ENCODE data around the gene IRAK3. TPM values are rescaled to one million over a fixed set of nuclear protein-coding genes. Genes with fewer than 3 reads are reported as not detected.
A peak's percentile ranks its signal among the peaks of the same experiment; 100 is the strongest.
"Not testable (repeated sequence)": the region's sequence is repeated elsewhere in the genome, so short reads cannot be mapped to it uniquely, and the experiment has no call there.

Gene IRAK3
- total RNA-seq, 1 experiment from 2014 or later = 0.44 TPM

DNA sequence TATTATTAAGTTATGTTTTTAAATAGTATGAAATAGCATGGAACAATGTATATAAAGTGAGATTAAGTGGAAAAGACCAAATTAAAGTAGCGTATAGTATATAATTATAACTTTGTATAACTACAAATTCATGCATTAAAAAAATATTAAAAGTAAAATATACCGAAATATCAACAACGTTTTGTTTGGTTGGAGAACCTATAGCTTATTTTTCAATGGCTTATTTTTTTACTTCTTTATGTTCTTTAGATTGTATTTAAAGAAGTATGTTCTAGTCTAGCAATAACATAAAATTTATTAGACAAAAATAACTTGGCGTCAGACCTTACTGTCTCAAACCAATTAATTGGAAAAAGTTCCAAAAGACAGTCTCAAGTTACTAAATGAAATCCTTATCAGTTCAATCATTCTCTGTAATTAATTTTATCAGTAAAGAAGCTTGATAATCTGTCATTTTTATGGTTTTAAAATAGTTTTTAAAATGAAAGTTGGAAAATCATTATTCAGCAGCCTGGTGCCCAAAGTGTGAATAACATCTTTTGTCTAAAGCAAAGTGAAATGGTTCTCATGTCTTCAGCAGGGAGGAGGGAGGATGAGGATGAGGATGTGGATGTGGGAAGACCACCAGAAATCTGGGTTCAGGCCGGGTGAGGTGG, 46.7 kb downstream of the IRAK3 start:
- Mint-ChIP-seq H3K27me3 (ENCODE audit: low read depth) (peaks cover 8% of the 10 kb centered on the region), H3K9me3 (no peaks in the 10 kb centered on the region), H3K4me3 (peak overlapping the region; percentile 51 to 72), H3K36me3 (ENCODE audit: insufficient read depth in 1 of 3, low read depth in 3 of 3) (no peaks in the 10 kb centered on the region; a peak in 1 of 7 replicates), H3K4me1 (peaks cover 26 to 27% of the 10 kb centered on the region in 2 experiments), H3K27ac (no peak overlapping the region)
- no CpG with 5 or more reads among the region's 5 CpGs for WGBS (ENCODE audit: extremely low coverage, insufficient read length, low lambda C conversion rate)
- TF ChIP-seq, protein P1, sequence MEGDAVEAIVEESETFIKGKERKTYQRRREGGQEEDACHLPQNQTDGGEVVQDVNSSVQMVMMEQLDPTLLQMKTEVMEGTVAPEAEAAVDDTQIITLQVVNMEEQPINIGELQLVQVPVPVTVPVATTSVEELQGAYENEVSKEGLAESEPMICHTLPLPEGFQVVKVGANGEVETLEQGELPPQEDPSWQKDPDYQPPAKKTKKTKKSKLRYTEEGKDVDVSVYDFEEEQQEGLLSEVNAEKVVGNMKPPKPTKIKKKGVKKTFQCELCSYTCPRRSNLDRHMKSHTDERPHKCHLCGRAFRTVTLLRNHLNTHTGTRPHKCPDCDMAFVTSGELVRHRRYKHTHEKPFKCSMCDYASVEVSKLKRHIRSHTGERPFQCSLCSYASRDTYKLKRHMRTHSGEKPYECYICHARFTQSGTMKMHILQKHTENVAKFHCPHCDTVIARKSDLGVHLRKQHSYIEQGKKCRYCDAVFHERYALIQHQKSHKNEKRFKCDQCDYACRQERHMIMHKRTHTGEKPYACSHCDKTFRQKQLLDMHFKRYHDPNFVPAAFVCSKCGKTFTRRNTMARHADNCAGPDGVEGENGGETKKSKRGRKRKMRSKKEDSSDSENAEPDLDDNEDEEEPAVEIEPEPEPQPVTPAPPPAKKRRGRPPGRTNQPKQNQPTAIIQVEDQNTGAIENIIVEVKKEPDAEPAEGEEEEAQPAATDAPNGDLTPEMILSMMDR (conservative IDR thresholded peaks at IDR 0.05) = peak; percentile 30; the same call in 1 of the 3 replicates
- no peaks in the 10 kb centered on the region for H3K27me3 ChIP-seq (ENCODE audit: insufficient read depth, low read length)
- no peaks in the 10 kb centered on the region for H3K23me2 ChIP-seq (ENCODE audit: insufficient read length, low read depth, low read length, poor library complexity, severe bottlenecking)
- H4K20me1 ChIP-seq (ENCODE audit: control insufficient read depth, insufficient read depth, insufficient read length) = no peaks in the 10 kb centered on the region
- no peak overlapping the region for H3T11ph ChIP-seq (ENCODE audit: low read length)
- no peaks in the 10 kb centered on the region for H3K4me1 ChIP-seq (ENCODE audit: insufficient read depth, low read length)
- no peak overlapping the region for H3K23ac ChIP-seq (ENCODE audit: insufficient read length, low read depth, low read length)
- no peak overlapping the region for H2BK5ac ChIP-seq (ENCODE audit: insufficient read length, low read length)
- no peak for DNase-seq
- H3K18ac ChIP-seq (ENCODE audit: insufficient read length, low read depth, low read length) = no peak overlapping the region
- H4K91ac ChIP-seq (ENCODE audit: insufficient read length, low read depth, low read length) = no peak overlapping the region
- H2AFZ ChIP-seq (ENCODE audit: low read length) = no peak overlapping the region
- no peak overlapping the region for H2BK15ac ChIP-seq (ENCODE audit: low read depth, low read length)
- no peak overlapping the region for H3K14ac ChIP-seq (ENCODE audit: insufficient read depth, low read length)
- H3K56ac ChIP-seq (ENCODE audit: insufficient read length, low read depth, low read length) = no peak overlapping the region
- no peaks in the 10 kb centered on the region for H3K9me3 ChIP-seq (ENCODE audit: control insufficient read depth, low read depth, low read length)
- no peak overlapping the region for H4K8ac ChIP-seq (replicated peaks; ENCODE audit: insufficient read length, low read depth, low read length)
- no peak overlapping the region for H2BK120ac ChIP-seq (ENCODE audit: low read depth, low read length, poor library complexity, severe bottlenecking)
- no peak overlapping the region for H2BK12ac ChIP-seq (ENCODE audit: insufficient read length, low read depth, low read length)
- no peak overlapping the region for H3K27ac ChIP-seq (ENCODE audit: insufficient read length, low read depth, low read length)
- H3K4ac ChIP-seq (ENCODE audit: low read depth, low read length) = no peak overlapping the region
- H3K4me2 ChIP-seq (ENCODE audit: insufficient read depth, insufficient read length, low read length) = no peak overlapping the region
- no peaks in the 10 kb centered on the region for H3K79me2 ChIP-seq (ENCODE audit: insufficient read depth, low read length)
- H4K5ac ChIP-seq (ENCODE audit: insufficient read length, low read depth, low read length) = no peak overlapping the region
- H2BK20ac ChIP-seq (ENCODE audit: low read depth, low read length, poor library complexity, severe bottlenecking) = no peak overlapping the region
- H3K79me1 ChIP-seq (ENCODE audit: insufficient read depth, low read depth, low read length, poor library complexity, severe bottlenecking) = no peaks in the 10 kb centered on the region
- H3K9ac ChIP-seq (ENCODE audit: extremely low read depth, insufficient read length, low read length) = no peak overlapping the region
- no peak overlapping the region for H2AK5ac ChIP-seq (ENCODE audit: insufficient read length, low read length)

DNA sequence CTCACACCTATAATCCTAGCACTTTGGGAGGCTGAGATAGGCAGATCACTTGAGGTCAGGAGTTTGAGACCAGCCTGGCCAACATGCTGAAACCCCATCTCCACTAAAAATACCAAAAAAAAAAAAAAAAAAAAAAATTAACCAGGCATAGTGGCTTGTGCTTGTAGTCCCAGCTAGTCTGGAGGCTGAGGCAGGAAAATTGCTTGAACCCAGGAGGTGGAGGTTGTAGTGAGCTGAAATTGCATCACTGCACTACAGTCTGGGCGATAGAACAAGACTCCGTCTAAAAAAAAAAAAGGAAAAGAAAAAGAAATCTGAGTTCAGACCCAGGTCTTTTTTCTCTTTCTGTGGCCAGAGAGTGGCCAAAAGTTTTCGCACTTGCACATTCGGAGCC, 47.3 kb downstream of the IRAK3 start:
- not testable (repeated sequence) for H3K79me1 ChIP-seq (ENCODE audit: insufficient read depth, low read depth, low read length, poor library complexity, severe bottlenecking); H3K27ac Mint-ChIP-seq; H3K4me1 ChIP-seq (ENCODE audit: insufficient read depth, low read length); H3K9ac ChIP-seq (ENCODE audit: extremely low read depth, insufficient read length, low read length); H4K5ac ChIP-seq (ENCODE audit: insufficient read length, low read depth, low read length); H2BK12ac ChIP-seq (ENCODE audit: insufficient read length, low read depth, low read length); H2AFZ ChIP-seq (ENCODE audit: low read length); H2BK5ac ChIP-seq (ENCODE audit: insufficient read length, low read length); H3K23ac ChIP-seq (ENCODE audit: insufficient read length, low read depth, low read length); H3K36me3 Mint-ChIP-seq (ENCODE audit: insufficient read depth in 1 of 3, low read depth in 3 of 3); H3K27me3 ChIP-seq (ENCODE audit: insufficient read depth, low read length); H2BK15ac ChIP-seq (ENCODE audit: low read depth, low read length); H4K20me1 ChIP-seq (ENCODE audit: control insufficient read depth, insufficient read depth, insufficient read length); H2BK20ac ChIP-seq (ENCODE audit: low read depth, low read length, poor library complexity, severe bottlenecking); H2BK120ac ChIP-seq (ENCODE audit: low read depth, low read length, poor library complexity, severe bottlenecking); H4K8ac ChIP-seq (replicated peaks; ENCODE audit: insufficient read length, low read depth, low read length); H3K9me3 Mint-ChIP-seq; H3K14ac ChIP-seq (ENCODE audit: insufficient read depth, low read length); H3K9me3 ChIP-seq (ENCODE audit: control insufficient read depth, low read depth, low read length); H4K91ac ChIP-seq (ENCODE audit: insufficient read length, low read depth, low read length); H3K4ac ChIP-seq (ENCODE audit: low read depth, low read length); H3K23me2 ChIP-seq (ENCODE audit: insufficient read length, low read depth, low read length, poor library complexity, severe bottlenecking); H3K18ac ChIP-seq (ENCODE audit: insufficient read length, low read depth, low read length); H3T11ph ChIP-seq (ENCODE audit: low read length); DNase-seq; H3K27ac ChIP-seq (ENCODE audit: insufficient read length, low read depth, low read length); H3K27me3 Mint-ChIP-seq (ENCODE audit: low read depth); H3K79me2 ChIP-seq (ENCODE audit: insufficient read depth, low read length); H2AK5ac ChIP-seq (ENCODE audit: insufficient read length, low read length); H3K56ac ChIP-seq (ENCODE audit: insufficient read length, low read depth, low read length); H3K4me2 ChIP-seq (ENCODE audit: insufficient read depth, insufficient read length, low read length)
- peaks cover 26 to 27% of the 10 kb centered on the region in 2 experiments for H3K4me1 Mint-ChIP-seq
- no CpG with 5 or more reads among the region's 4 CpGs for WGBS (ENCODE audit: extremely low coverage, insufficient read length, low lambda C conversion rate)
- H3K4me3 Mint-ChIP-seq = peak overlapping the region; percentile 36 to 72
